Upper lobe of left lung (tissue), 4 donors: Measurements from ENCODE around the gene IFI30.

Experiments used
- EP300 ChIP-seq, 4 donors: sonication (generic); formaldehyde crosslinking; IDR thresholded peaks; one replicate each; pipeline ENCODE4 v1.5.1; 2017; ENCODE audit warnings: antibody characterized with exemption in 4 of 4, control low read depth in 2 of 4
- POLR2A ChIP-seq, 4 donors: fragments of 450-650 bp; IDR thresholded peaks; one replicate each; pipeline ENCODE4 v1.5.1; 2016 to 2017; ENCODE audit warnings: antibody characterized with exemption in 4 of 4, mild to moderate bottlenecking in 2 of 4
- POLR2AphosphoS5 ChIP-seq, 2 donors: sonication (generic); formaldehyde crosslinking; IDR thresholded peaks; one replicate each; pipeline ENCODE4 v1.5.1; 2017; ENCODE audit warnings: antibody characterized with exemption in 2 of 2
- TF ChIP-seq, protein P1 (sequence below), 6 experiments: fragments of 450-650 bp in 4 of 6; fragments of 200-600 bp in 2 of 6; sonication (generic) in 2 of 6; IDR thresholded peaks; one replicate each; pipeline ENCODE4 v1.5.1; 2016 to 2019; ENCODE audit warnings: antibody characterized with exemption in 6 of 6

DNA sequence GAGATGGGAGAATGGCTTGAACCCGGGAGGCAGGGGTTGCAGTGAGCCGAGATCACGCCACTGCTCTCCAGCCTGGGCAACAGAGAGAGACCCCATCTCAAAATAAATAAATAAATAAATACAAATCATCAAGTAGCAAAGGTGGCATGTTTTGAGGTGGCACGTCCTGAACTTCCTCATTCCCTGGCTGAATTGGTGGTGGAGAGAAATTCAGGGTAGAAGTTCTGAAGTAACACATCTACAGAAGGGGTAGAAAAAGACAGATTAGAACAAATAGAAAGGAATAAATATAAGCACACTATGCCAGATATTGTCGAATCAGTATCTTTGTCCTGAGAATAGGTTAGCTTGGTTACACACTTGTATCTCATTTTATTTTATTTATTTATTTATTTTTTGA lies 6.3 kb downstream of the IFI30 start:
- TF ChIP-seq POLR2A (IDR thresholded peaks at IDR 0.05) (no peak), POLR2AphosphoS5 (IDR thresholded peaks at IDR 0.05) (no peak), EP300 (IDR thresholded peaks at IDR 0.05) (no peak)
- TF ChIP-seq, protein P1, sequence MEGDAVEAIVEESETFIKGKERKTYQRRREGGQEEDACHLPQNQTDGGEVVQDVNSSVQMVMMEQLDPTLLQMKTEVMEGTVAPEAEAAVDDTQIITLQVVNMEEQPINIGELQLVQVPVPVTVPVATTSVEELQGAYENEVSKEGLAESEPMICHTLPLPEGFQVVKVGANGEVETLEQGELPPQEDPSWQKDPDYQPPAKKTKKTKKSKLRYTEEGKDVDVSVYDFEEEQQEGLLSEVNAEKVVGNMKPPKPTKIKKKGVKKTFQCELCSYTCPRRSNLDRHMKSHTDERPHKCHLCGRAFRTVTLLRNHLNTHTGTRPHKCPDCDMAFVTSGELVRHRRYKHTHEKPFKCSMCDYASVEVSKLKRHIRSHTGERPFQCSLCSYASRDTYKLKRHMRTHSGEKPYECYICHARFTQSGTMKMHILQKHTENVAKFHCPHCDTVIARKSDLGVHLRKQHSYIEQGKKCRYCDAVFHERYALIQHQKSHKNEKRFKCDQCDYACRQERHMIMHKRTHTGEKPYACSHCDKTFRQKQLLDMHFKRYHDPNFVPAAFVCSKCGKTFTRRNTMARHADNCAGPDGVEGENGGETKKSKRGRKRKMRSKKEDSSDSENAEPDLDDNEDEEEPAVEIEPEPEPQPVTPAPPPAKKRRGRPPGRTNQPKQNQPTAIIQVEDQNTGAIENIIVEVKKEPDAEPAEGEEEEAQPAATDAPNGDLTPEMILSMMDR (IDR thresholded peaks at IDR 0.05) = no peak
